GM18511 (cell line): ENCODE data around the gene CCDC180.
"Not testable (repeated sequence)": the region's sequence is repeated elsewhere in the genome, so short reads cannot be mapped to it uniquely, and the experiment has no call there.

Source experiments
- ATAC-seq: cut with Tn5 transposase; IDR thresholded peaks from one replicate; pipeline ENCODE4 v1.9.1; 2021; ENCODE audit warnings: mild to moderate bottlenecking, moderate library complexity; ENCODE audit not compliant: unreplicated experiment

The CCDC180 gene

DNA sequence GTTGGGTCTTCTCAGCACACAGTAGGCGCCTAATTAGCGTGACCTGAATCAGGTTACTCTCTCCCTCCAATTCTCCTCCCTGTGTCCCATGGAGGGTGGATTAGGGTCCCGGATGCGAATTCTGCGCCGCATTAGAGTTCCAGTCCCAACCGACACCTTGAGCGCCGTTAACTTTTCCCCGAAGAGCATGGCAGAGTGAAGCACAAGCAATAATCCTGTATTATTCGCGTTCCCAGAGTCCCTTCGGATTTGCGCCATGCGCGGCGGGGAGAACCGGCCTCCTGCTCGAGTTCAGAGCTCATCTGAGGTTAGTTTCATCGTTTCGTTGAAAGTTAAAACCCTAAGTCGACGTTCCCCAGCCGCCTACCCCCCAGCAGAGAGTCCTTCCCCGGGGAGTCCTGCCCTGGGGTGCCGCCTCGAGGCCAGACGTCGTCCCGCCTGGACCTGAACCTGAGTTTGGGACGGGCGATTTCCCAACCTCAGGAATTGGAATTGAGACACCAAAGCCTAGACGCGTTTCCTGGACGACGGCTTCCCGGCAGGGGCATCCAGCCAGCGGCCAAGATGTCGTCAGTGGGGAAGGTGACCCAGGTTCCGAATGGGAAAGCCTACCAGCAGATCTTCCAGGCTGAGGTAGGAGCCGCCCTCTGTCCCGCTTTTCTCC lies at the start of gene CCDC180:
Gene CCDC180, plus strand, starts transcription at position 160 of the 664 bp plus-strand sequence. Its CDS starts 405 bp downstream, at position 565.
- no peak for ATAC-seq

DNA sequence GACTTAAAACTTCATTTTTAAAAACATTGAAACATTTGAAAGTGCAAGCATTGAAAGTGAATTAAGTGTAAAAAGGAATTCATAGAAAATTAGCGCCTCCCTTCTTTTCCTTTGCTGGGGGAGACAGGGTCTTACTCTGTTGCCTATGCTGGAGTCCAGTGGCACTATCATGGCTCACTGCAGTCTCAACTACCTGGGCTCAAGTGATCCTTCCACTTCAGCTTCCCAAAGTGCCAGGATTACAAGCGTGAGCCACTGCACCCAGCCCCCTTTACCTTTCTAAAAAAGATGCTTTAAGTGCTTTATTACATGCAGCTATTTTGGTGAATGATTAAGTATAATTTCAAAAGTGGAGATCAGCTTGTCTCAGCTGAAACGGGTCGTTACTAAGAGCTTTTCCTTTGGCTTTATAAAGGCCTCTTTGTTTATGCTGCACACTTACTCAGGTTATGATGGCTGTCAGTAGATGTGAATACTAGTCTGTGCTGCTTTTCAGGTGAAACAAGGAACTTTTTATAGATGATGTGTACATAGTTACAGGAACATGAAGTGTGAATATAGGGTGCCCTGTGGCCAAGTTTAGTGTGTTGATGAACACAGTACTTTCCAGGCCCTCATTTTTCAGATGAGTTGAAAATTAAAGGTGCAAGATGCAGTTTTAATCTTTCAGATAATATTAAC lies 47.5 kb upstream of the CCDC180 start:
- not testable (repeated sequence) for ATAC-seq

DNA sequence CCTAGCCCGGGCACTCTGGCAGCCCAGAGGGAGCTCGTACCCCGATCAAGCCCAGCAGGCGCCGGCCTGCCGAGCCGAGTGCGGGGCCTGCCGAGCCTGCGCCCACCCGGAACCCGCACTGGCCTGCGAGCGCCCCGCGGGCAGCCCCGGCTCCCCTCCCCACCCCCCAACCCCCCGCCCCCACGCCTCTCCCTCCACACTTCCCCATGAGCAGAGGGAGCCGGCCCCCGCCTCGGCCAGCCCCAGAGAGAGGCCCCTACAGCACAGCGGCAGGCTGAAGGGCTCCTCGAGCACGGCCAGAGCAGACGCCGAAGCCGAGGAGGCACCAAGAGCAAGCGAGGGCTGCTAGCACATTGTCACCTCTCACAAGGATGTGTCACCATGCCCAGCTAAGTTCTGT lies 36.2 kb upstream of the CCDC180 start:
- no peak for ATAC-seq

GRCh38 chr9:97272072-97272471 lies 35.4 kb upstream of the CCDC180 start:
- no peak for ATAC-seq

DNA sequence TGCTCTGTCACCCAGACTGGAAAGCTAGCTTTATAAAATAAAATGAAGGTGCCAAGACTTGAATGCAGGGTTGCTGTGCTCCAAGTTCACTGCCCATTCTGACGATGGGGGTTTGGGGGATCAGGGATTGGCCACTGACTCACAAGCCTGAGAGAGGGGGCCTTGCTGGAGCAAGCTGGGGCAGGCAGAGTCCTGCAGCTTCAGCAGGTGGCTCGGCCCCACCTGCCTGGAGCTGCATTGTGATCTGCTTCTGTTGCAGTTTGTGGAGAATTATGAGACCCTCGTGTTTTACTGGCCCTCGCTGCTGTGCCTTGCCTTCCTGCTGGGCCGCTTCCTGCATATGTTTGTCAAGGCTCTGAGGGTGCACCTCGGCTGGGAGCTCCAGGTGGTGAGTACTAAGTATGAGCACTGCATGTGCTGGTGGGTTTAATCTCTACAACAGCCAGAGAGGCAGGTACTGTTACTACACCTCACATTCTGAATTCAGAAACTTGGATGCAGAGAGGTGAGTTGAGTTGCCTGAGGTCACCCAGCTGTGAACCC lies 31.1 kb upstream of the CCDC180 start:
- no peak for ATAC-seq

- no peak for ATAC-seq
Measured at GRCh38 chr9:97277953-97278352, 29.5 kb upstream of the CCDC180 start.

GRCh38 chr9:97280755-97281330 lies 26.6 kb upstream of the CCDC180 start:
- no peak for ATAC-seq

DNA sequence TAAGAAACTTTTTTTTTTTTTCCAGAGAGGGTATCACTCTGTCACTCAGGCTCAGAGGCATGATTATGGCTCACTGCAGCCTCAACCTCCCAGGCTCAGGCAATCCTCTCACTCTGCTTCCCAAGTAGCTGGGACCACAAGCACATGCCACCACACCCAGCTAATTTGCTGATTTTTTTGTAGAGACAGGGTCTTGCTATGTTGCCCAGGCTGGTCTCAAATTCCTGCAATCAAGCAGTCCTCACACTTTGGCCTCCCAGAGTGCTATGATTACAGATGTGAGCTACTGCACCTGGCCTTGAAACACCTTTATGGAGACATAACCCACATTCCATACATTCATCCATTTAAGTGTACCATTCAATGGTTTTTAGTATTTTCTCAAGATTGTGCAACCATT lies 23.7 kb upstream of the CCDC180 start:
- no peak for ATAC-seq

GRCh38 chr9:97284798-97285197 lies 22.7 kb upstream of the CCDC180 start:
- no peak for ATAC-seq

DNA sequence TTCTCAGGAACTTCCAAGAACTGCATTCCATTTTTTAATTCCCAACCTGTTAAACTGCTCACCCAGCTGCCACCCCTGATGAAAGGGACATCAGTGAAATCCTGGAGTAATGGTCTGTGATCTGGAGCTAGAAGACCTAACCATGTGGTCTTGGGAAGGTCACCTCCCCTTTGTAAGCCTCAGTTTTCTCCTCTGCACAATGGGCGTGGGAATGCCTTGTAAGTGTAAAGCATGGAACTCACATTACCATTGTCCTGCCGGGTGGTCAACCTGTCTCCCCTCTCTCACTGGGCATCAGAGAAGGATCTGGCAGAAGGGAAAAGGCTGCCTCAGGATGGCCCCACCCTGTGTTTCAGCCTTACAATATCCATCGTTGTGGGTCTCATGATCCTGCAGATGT lies 15.3 kb upstream of the CCDC180 start:
- no peak for ATAC-seq

GRCh38 chr9:97293207-97293721 lies 14.2 kb upstream of the CCDC180 start:
- ATAC-seq: no peak

DNA sequence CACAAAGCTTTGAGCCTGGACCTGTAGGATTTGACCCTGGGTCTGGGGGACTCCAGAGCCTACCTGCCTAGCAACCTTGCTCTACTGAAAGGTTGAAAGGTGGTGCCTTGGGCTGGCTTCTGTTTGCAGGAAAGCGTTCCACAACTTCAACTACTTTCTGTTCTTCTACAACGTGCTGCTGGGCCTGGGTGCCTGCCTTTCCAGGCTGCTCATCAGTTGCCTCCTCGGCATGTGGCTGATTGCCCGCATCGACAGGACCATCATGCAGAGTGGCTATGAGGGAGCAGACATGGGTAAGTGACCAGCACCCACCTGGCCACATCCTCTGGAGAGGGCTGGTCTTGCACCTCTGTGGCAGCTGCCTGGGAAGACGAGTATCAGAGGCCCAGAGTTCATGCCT lies 13.6 kb upstream of the CCDC180 start:
- no peak for ATAC-seq

- ATAC-seq: no peak
Measured at GRCh38 chr9:97297889-97298288, 9.6 kb upstream of the CCDC180 start.

- ATAC-seq: peak; percentile 77
Measured at GRCh38 chr9:97299809-97300414, 7.5 kb upstream of the CCDC180 start.

DNA sequence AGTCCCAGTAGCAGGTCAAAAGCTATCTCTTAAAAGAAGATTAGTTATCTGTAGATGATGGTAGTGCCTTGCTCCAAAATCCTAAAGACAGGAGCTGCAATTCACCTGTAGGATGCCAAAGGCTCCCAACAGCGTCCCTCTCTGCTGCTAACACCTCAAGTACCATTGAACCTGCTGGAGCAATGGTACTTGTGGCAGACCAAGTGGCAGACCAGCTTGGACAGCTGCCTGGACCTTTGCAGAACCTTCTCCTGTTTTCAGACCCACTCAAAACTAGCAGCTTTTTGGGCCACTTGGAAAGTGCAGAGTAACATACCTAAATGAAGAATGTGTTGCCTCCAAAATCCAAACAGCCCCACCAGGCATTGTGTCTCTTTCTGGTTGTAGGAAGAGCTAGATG lies 6.9 kb upstream of the CCDC180 start:
- ATAC-seq: no peak

DNA sequence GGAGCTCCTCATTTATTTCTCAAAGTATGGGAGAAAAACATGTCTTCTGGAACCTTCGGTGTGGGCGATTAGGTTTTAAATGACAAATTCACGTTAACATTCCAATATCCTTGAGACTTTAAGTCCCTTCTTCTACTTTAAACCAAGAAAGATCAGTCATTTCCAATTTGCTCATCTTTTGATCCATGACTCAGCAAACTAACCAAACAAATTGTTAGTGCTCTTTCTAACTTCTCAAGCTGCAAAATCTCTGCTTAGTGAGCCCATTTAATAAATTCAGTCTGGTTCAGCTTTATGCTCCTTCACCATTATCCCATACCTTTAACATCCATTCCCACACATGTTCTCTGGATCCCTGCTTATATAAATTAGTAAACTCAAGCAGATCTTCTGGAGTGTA lies 5.5 kb upstream of the CCDC180 start:
- ATAC-seq: no peak

- ATAC-seq: no peak
Measured at GRCh38 chr9:97304586-97304985, 2.9 kb upstream of the CCDC180 start.

DNA sequence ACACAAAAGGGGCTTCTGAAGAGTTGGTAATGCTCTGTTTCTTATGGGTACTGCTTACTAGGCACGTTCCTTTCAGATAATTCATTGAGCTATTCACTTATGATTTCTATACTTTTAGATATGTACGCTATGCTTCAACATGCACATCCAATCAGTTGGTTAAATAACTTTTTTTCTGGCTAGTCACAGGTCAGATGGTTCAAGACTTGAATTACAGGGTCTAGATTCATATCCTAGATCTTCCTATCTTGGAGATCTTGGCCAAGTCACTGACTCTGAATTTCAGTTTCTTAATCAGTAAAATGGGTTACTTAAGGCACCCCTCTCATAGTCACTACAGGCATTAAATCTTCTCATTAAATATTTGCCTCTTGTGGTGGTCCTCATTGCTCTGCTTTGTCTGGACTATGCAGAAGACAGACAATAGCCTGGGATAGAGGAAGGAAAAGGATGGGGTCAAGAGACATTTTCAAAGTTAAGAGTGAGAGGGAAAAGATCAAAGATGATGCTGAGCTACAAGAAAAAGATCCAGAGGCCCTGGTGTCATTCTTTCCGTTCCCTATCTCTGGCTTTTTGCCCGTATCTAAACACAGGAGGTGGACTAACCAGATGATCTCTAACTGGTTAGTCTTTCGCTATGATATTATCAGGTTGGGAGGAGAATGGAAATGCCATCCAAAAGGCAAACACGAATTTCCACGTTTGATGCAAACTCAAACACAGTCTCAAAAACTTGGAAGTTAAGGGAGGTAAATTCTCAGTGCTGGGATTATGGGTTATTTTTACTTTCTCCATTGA lies 1.8 kb upstream of the CCDC180 start:
- no peak for ATAC-seq

DNA sequence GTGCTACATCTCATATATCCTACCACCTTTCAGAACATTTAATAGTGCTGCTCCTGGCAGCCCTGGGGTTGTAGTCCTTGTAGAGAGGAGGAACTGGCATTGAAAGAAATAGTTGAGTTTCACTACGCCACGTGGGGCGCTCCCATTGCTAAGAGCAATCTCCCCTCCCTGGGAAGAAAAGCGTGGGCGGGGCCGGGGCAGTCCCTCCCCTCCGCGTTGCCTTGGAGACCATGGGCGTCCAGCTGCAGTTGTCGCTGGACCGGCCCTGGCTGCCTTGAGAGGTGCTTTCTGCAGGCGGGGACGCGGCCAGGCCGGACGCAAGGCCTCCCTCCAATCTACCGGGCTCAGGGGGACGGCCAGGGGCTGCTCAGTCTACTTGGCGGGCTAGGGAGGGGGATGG lies 368 bp upstream of the CCDC180 start:
- ATAC-seq: no peak

DNA sequence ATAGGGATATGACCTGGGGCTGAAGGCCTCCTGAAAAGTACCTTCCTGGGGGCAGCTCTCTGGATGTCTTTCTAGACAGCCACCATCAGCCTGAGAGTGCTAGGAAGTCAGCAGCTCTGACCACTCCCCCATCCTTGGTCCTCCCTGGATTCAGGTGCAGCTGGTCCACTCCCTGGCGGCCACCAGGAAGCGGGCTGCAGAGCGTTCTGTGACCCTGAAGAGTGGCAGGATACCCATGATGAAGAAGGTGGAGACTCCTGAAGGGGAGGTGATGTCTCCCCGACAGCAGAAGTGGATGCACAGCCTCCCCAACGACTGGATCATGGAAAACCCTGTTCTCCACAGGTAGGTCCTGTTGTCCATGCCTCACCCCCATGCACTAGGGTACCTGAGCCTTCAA lies 1.8 kb downstream of the CCDC180 start:
- ATAC-seq: no peak

- ATAC-seq: no peak
Measured at GRCh38 chr9:97310023-97310422, 2.6 kb downstream of the CCDC180 start.
